Ishikawa (cell line): Measurements from ENCODE around the gene ECSCR.

ENCODE experiments used
- EP300 ChIP-seq: IDR thresholded peaks from 2 replicates; pipeline ENCODE4 v1.6.1; 2012; ENCODE audit warnings: borderline replicate concordance
- NFIC ChIP-seq: IDR thresholded peaks from 2 replicates; pipeline ENCODE4 v1.6.1; 2012
- TF ChIP-seq, protein P1 (sequence below): IDR thresholded peaks from 2 replicates; pipeline ENCODE4 v1.6.1; 2012; ENCODE audit warnings: low read depth, mild to moderate bottlenecking

DNA sequence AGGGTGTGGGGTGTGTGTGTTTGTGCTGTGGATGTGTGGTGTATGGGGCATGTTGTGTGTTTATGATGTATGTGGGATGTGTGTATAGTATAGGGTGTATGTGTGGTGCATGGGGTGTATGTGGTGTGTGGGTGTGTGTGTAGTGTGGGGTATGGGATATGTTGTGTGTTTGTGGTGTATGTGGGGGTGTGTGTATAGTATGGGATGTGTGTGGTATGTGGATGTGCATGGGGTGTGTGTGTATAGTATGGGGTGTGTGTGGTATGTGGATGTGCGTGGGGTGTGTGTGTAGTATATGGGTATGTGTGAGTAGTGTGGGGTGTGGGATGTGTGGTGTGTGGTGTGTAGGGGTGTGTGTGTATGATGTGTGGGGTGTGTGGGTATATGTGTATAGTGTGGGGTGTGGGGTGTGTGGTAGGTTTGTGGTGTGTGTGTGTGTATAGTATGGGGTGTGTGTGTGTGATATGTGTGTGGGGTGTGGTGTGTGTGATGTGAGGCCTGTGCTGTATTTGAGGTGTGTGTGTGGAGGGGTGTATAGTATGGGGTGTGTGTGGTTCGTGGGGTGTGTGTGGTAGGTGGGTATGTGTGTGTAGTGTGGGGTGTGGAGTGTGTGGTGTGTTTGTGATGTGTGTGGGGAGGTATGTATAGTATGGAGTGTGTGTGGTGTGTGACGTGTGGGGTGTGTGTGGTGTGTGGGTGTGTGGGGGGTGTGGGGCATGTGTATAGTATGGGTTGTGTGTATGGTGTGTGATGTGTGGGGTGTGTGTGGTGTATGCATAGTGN is 10.5 kb downstream of the ECSCR start:
- TF ChIP-seq EP300 (no peak), NFIC (no peak)
- TF ChIP-seq, protein P1, sequence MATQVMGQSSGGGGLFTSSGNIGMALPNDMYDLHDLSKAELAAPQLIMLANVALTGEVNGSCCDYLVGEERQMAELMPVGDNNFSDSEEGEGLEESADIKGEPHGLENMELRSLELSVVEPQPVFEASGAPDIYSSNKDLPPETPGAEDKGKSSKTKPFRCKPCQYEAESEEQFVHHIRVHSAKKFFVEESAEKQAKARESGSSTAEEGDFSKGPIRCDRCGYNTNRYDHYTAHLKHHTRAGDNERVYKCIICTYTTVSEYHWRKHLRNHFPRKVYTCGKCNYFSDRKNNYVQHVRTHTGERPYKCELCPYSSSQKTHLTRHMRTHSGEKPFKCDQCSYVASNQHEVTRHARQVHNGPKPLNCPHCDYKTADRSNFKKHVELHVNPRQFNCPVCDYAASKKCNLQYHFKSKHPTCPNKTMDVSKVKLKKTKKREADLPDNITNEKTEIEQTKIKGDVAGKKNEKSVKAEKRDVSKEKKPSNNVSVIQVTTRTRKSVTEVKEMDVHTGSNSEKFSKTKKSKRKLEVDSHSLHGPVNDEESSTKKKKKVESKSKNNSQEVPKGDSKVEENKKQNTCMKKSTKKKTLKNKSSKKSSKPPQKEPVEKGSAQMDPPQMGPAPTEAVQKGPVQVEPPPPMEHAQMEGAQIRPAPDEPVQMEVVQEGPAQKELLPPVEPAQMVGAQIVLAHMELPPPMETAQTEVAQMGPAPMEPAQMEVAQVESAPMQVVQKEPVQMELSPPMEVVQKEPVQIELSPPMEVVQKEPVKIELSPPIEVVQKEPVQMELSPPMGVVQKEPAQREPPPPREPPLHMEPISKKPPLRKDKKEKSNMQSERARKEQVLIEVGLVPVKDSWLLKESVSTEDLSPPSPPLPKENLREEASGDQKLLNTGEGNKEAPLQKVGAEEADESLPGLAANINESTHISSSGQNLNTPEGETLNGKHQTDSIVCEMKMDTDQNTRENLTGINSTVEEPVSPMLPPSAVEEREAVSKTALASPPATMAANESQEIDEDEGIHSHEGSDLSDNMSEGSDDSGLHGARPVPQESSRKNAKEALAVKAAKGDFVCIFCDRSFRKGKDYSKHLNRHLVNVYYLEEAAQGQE: no peak
